GM21381 (cell line): Measurements from ENCODE around the gene OGDHL.
"Not testable (repeated sequence)": the region's sequence is repeated elsewhere in the genome, so short reads cannot be mapped to it uniquely, and the experiment has no call there.

Experiments used
- ATAC-seq: cut with Tn5 transposase; IDR thresholded peaks from one replicate; pipeline ENCODE4 v1.9.1; 2021; ENCODE audit warnings: mild to moderate bottlenecking, moderate library complexity; ENCODE audit not compliant: unreplicated experiment

OGDHL gene

GRCh38 chr10:49740346-49741107 lies 21.6 kb downstream of the OGDHL start:
- no peak for ATAC-seq

GRCh38 chr10:49739426-49739825 lies 22.7 kb downstream of the OGDHL start:
- no peak for ATAC-seq

- ATAC-seq: no peak
Observed at GRCh38 chr10:49738616-49739360, 23.3 kb downstream of the OGDHL start.

GRCh38 chr10:49737474-49738201 lies 24.5 kb downstream of the OGDHL start:
- ATAC-seq: no peak

GRCh38 chr10:49736564-49737113 lies 25.5 kb downstream of the OGDHL start:
- no peak for ATAC-seq

- no peak for ATAC-seq
Observed at GRCh38 chr10:49735848-49736563, 26.1 kb downstream of the OGDHL start.

GRCh38 chr10:49735161-49735560 lies 27.0 kb downstream of the OGDHL start:
- no peak for ATAC-seq

GRCh38 chr10:49734676-49735075 lies 27.4 kb downstream of the OGDHL start:
- ATAC-seq: no peak

GRCh38 chr10:49733866-49734265 lies 28.3 kb downstream of the OGDHL start:
- no peak for ATAC-seq

GRCh38 chr10:49726593-49726992 lies 35.5 kb downstream of the OGDHL start:
- ATAC-seq: no peak

- not testable (repeated sequence) for ATAC-seq
Observed at GRCh38 chr10:49715157-49715556, 47.0 kb downstream of the OGDHL start.

- ATAC-seq: no peak
Observed at GRCh38 chr10:49713266-49713665, 48.9 kb downstream of the OGDHL start.

GRCh38 chr10:49711481-49711880 lies 50.6 kb downstream of the OGDHL start:
- no peak for ATAC-seq

GRCh38 chr10:49710966-49711365 lies 51.2 kb downstream of the OGDHL start:
- ATAC-seq: no peak

- ATAC-seq: no peak
Observed at GRCh38 chr10:49709934-49710333, 52.2 kb downstream of the OGDHL start.

GRCh38 chr10:49707585-49707984 lies 54.5 kb downstream of the OGDHL start:
- no peak for ATAC-seq

GRCh38 chr10:49700997-49701396 lies 61.1 kb downstream of the OGDHL start:
- no peak for ATAC-seq

- ATAC-seq: no peak
Observed at GRCh38 chr10:49700211-49700610, 61.9 kb downstream of the OGDHL start.

- no peak for ATAC-seq
Observed at GRCh38 chr10:49698679-49699078, 63.4 kb downstream of the OGDHL start.

GRCh38 chr10:49696311-49696710 lies 65.8 kb downstream of the OGDHL start:
- ATAC-seq: no peak

GRCh38 chr10:49694466-49694865 lies 67.7 kb downstream of the OGDHL start:
- ATAC-seq: no peak
